Smooth muscle cell (in vitro differentiated cells): ENCODE data around the gene HBS1L. TPM values are rescaled to one million over a fixed set of nuclear protein-coding genes. Genes with fewer than 3 reads are reported as not detected.

Source experiments
- DNase-seq: peaks from one replicate; lab custom pipeline; 2025; ENCODE audit not compliant: unreplicated experiment; lab: John Stamatoyannopoulos, UW
- H2AFZ ChIP-seq: fragments of 200-600 bp; sonication (generic); 2 replicates; pipeline ENCODE4 v1.6.0; 2016; ENCODE audit warnings: antibody characterized with exemption, low read depth, mild to moderate bottlenecking
- H3F3A ChIP-seq: fragments of 200-600 bp; sonication (generic); 2 replicates; pipeline ENCODE4 v1.6.0; 2017; ENCODE audit warnings: antibody characterized with exemption, low read depth
- H3K27ac ChIP-seq: fragments of 200-600 bp; sonication (generic); 2 replicates; pipeline ENCODE4 v1.5.1; 2016; ENCODE audit warnings: low read depth, mild to moderate bottlenecking
- H3K27me3 ChIP-seq: fragments of 200-600 bp; sonication (generic); 2 replicates; pipeline ENCODE4 v1.6.1; 2016; ENCODE audit warnings: low read depth, mild to moderate bottlenecking
- H3K36me3 ChIP-seq: fragments of 200-600 bp; sonication (generic); 2 replicates; pipeline ENCODE4 v1.5.1; 2016; ENCODE audit warnings: low read depth
- H3K4me1 ChIP-seq: fragments of 200-600 bp; sonication (generic); 2 replicates; pipeline ENCODE4 v1.5.1; 2016; ENCODE audit warnings: low read depth
- H3K4me2 ChIP-seq: fragments of 200-600 bp; sonication (generic); 2 replicates; pipeline ENCODE4 v1.6.0; 2016; ENCODE audit warnings: mild to moderate bottlenecking
- H3K4me3 ChIP-seq: fragments of 200-600 bp; sonication (generic); 2 replicates; pipeline ENCODE4 v1.5.1; 2016; ENCODE audit warnings: mild to moderate bottlenecking
- H3K79me2 ChIP-seq: fragments of 200-600 bp; sonication (generic); 2 replicates; pipeline ENCODE4 v1.6.0; 2016; ENCODE audit warnings: low read depth, mild to moderate bottlenecking
- H3K9ac ChIP-seq: fragments of 200-600 bp; sonication (generic); 2 replicates; pipeline ENCODE4 v1.6.0; 2016; ENCODE audit warnings: low read depth
- H3K9me3 ChIP-seq: fragments of 200-600 bp; sonication (generic); replicated peaks from 2 replicates; pipeline ENCODE4 v1.5.1; 2016; ENCODE audit warnings: low read depth
- H4K20me1 ChIP-seq: fragments of 200-600 bp; sonication (generic); 2 replicates; pipeline ENCODE4 v1.6.0; 2016; ENCODE audit warnings: low read depth
- CTCF ChIP-seq: fragments of 200-600 bp; sonication (generic); IDR thresholded peaks from 2 replicates; pipeline ENCODE4 v1.5.1; 2017; ENCODE audit warnings: borderline replicate concordance, mild to moderate bottlenecking, antibody characterized with exemption; ENCODE audit not compliant: insufficient read depth, poor library complexity, severe bottlenecking
- WGBS: methylation state at CpG from one replicate; pipeline ENCODE4 v1.1.7; 2016; ENCODE audit warnings: low lambda C conversion rate; 5-methylcytosine and 5-hydroxymethylcytosine counted together
- polyA plus RNA-seq: library from polyadenylated mRNA; unstranded; fragments of >200 nt; fragmentation: Nextera tagmentation; extraction: Ambion mirVana; gene quantifications from 2 replicates; pipeline ENCODE4 v1.2.1, GENCODE V29; 2016
- total RNA-seq: library from RNA; depleted of rRNA; stranded (reverse); fragments of >200 nt; gene quantifications from 2 replicates; pipeline ENCODE4 v1.2.3, GENCODE V29; 2014

HBS1L gene
- total and polyA plus RNA-seq, 2 experiments from 2014 or later = 64.3 to 84.8 TPM

GRCh38 chr6:135094403-135094821 lies 39.8 kb upstream of the HBS1L start:
- Histone ChIP-seq H3K4me2 (no peak overlapping the region), H3K9ac (no peak overlapping the region), H3K4me1 (no peaks in the 10 kb centered on the region), H3K27me3 (peaks cover 23% of the 10 kb centered on the region), H3F3A (no peaks in the 10 kb centered on the region), H2AFZ (no peak overlapping the region), H3K4me3 (no peak overlapping the region), H3K9me3 (no peaks in the 10 kb centered on the region), H3K36me3 (no peaks in the 10 kb centered on the region), H3K27ac (no peak overlapping the region), H4K20me1 (no peaks in the 10 kb centered on the region), H3K79me2 (no peaks in the 10 kb centered on the region)
- 90% methylated on average over 1 of the region's 1 CpG for WGBS
- DNase-seq = no peak
- no peak for TF ChIP-seq CTCF

- H3F3A ChIP-seq = no peaks in the 10 kb centered on the region
- H3K27me3 ChIP-seq = peaks cover 17% of the 10 kb centered on the region
- no peaks in the 10 kb centered on the region for H3K4me1 ChIP-seq
- H3K79me2 ChIP-seq = no peaks in the 10 kb centered on the region
- H3K9ac ChIP-seq = no peak overlapping the region
- H3K4me2 ChIP-seq = no peak overlapping the region
- H2AFZ ChIP-seq = no peak overlapping the region
- H4K20me1 ChIP-seq = no peaks in the 10 kb centered on the region
- 61% methylated on average over 5 of the region's 5 CpGs for WGBS
- no peak overlapping the region for H3K4me3 ChIP-seq
- DNase-seq = no peak
- H3K36me3 ChIP-seq = no peaks in the 10 kb centered on the region
- no peak overlapping the region for H3K27ac ChIP-seq
- TF ChIP-seq CTCF = no peak
- no peaks in the 10 kb centered on the region for H3K9me3 ChIP-seq
These were observed 39.0 kb upstream of the HBS1L start for GRCh38 chr6:135093578-135093977.

GRCh38 chr6:135092724-135093123 lies 38.1 kb upstream of the HBS1L start:
- TF ChIP-seq CTCF = no peak
- WGBS = 93% methylated on average over 3 of the region's 3 CpGs

GRCh38 chr6:135090819-135091218 lies 36.2 kb upstream of the HBS1L start:
- H3K9ac ChIP-seq = no peak overlapping the region
- no peaks in the 10 kb centered on the region for H3F3A ChIP-seq
- H3K4me1 ChIP-seq = no peaks in the 10 kb centered on the region
- DNase-seq = no peak
- H3K4me3 ChIP-seq = no peak overlapping the region
- no peak overlapping the region for H2AFZ ChIP-seq
- WGBS = 90% methylated on average over 2 of the region's 2 CpGs
- H3K9me3 ChIP-seq = no peaks in the 10 kb centered on the region
- no peak for TF ChIP-seq CTCF
- H3K4me2 ChIP-seq = no peak overlapping the region
- H3K27me3 ChIP-seq = no peaks in the 10 kb centered on the region
- no peak overlapping the region for H3K27ac ChIP-seq
- H3K79me2 ChIP-seq = no peaks in the 10 kb centered on the region
- no peaks in the 10 kb centered on the region for H3K36me3 ChIP-seq
- no peaks in the 10 kb centered on the region for H4K20me1 ChIP-seq

More at GRCh38 chr6:135092724-135093123, 38.1 kb upstream of the HBS1L start:
- no peak overlapping the region for H3K9ac ChIP-seq
- H3F3A ChIP-seq = no peaks in the 10 kb centered on the region
- H3K36me3 ChIP-seq = no peaks in the 10 kb centered on the region
- no peak overlapping the region for H3K27ac ChIP-seq
- no peaks in the 10 kb centered on the region for H3K4me1 ChIP-seq
- no peak overlapping the region for H3K4me3 ChIP-seq
- no peaks in the 10 kb centered on the region for H3K9me3 ChIP-seq
- H2AFZ ChIP-seq = no peak overlapping the region
- no peaks in the 10 kb centered on the region for H3K79me2 ChIP-seq
- no peak for DNase-seq
- no peaks in the 10 kb centered on the region for H4K20me1 ChIP-seq
- H3K27me3 ChIP-seq = peaks cover 15% of the 10 kb centered on the region
- no peak overlapping the region for H3K4me2 ChIP-seq
